K562 (cell line): ENCODE data around the gene ARHGEF4. TPM values are rescaled to one million over a fixed set of nuclear protein-coding genes. Genes with fewer than 3 reads are reported as not detected.

ENCODE experiments used
- ATF6 ChIP-seq: sonication (generic); formaldehyde crosslinking; IDR thresholded peaks from 2 replicates; pipeline ENCODE4 v1.4.0; 2020; ENCODE audit warnings: mild to moderate bottlenecking, missing genetic modification reagents
- MTA1 ChIP-seq: fragments of 450-650 bp; IDR thresholded peaks from 2 replicates; pipeline ENCODE4 v1.6.1; 2017; ENCODE audit warnings: borderline replicate concordance
- NR0B1 ChIP-seq: fragments of 450-650 bp; IDR thresholded peaks from one replicate; pipeline ENCODE4 v1.6.1; 2018; ENCODE audit warnings: mild to moderate bottlenecking, moderate library complexity; ENCODE audit not compliant: partially characterized antibody
- TEAD2 ChIP-seq: fragments of 450-650 bp; IDR thresholded peaks from 2 replicates; pipeline ENCODE4 v1.6.1; 2016; ENCODE audit warnings: missing genetic modification characterization, control low read depth, missing compliant biosample characterization
- TFAP4 ChIP-seq: sonication (generic); formaldehyde crosslinking; IDR thresholded peaks from 2 replicates; pipeline ENCODE4 v1.8.0; 2022; ENCODE audit warnings: missing genetic modification reagents, mild to moderate bottlenecking, moderate library complexity, borderline replicate concordance
- ZKSCAN8 ChIP-seq: fragments of 200-800 bp; sonication (Bioruptor generic); IDR thresholded peaks from 2 replicates; pipeline ENCODE4 v1.6.1; 2016; ENCODE audit warnings: missing genetic modification characterization, missing compliant biosample characterization
- ZNF445 ChIP-seq: fragments of 250-450 bp; sonication (Bioruptor Pico); IDR thresholded peaks from 2 replicates; pipeline ENCODE4 v1.4.0; 2020; ENCODE audit warnings: low read depth, mild to moderate bottlenecking, moderate library complexity
- ZNF449 ChIP-seq: fragments of 250-450 bp; sonication (Bioruptor Pico); IDR thresholded peaks from 2 replicates; pipeline ENCODE4 v1.8.0; 2022; ENCODE audit warnings: moderate library complexity, mild to moderate bottlenecking, inconsistent platforms
- polyA plus RNA-seq, 8 experiments: library from polyadenylated mRNA; depleted of rRNA in 4 of 8; stranded (reverse) in 5 of 8; unstranded in 3 of 8; fragments of >200 nt; fragmentation: Nextera tagmentation in 2 of 8; fragmentation: Illumina TruSeq in 1 of 8; extraction: Ambion mirVana in 2 of 8; extraction: Trizol in 1 of 8; gene quantifications; 2 replicates each; pipeline versions ENCODE4 v1.2.1 to v1.2.3, GENCODE V29; 2011 to 2014; ENCODE audit warnings: inconsistent platforms in 1 of 8, missing spikeins in 1 of 8
- total RNA-seq, 7 experiments: library from RNA; depleted of rRNA in 6 of 7; stranded (reverse); fragments of >200 nt in 6 of 7; fragmentation: Illumina TruSeq in 2 of 7; extraction: Trizol in 2 of 7; gene quantifications; 2 replicates each; pipeline versions ENCODE4 v1.2.1 to v1.2.3, GENCODE V29; 2011 to 2021; ENCODE audit warnings: low replicate concordance in 1 of 7

Gene ARHGEF4
- total and polyA plus RNA-seq, 9 of the 15 experiments (the other 6 are each of a cell fraction or from before 2014, with no cell fraction given): not detected

GRCh38 chr2:131042148-131042775 lies 205.5 kb downstream of the ARHGEF4 start (continued):
- peak; percentile 40; the same call in 1 of the 2 replicates for TF ChIP-seq TFAP4
- no peak for TF ChIP-seq TEAD2
- no peak for TF ChIP-seq ZKSCAN8 (CRISPR knock-in tag)
- TF ChIP-seq MTA1: no peak
- no peak for TF ChIP-seq ZNF449 (CRISPR knock-in tag)
- TF ChIP-seq ATF6 (CRISPR knock-in tag): no peak
- no peak for TF ChIP-seq NR0B1
- no peak for TF ChIP-seq ZNF445 (CRISPR knock-in tag)
